HL-60 (cell line): ENCODE results near the gene RNFT2.

Source experiments
- CTCF ChIP-seq: IDR thresholded peaks from one replicate; pipeline ENCODE4 v1.5.1; 2011; ENCODE audit warnings: low read length, control low read depth, inconsistent platforms; ENCODE audit not compliant: insufficient read depth
- POLR2AphosphoS5 ChIP-seq: IDR thresholded peaks from 2 replicates; pipeline ENCODE4 v1.6.1; 2012; ENCODE audit warnings: low read depth

GRCh38 chr12:116750298-116750697 is 12.2 kb downstream of the RNFT2 start:
- no peak for TF ChIP-seq CTCF
- TF ChIP-seq POLR2AphosphoS5, result no peak
